HUDEP-2 (cell line): ENCODE measurements around the gene PPM1H.
"Not testable (repeated sequence)": the region's sequence is repeated elsewhere in the genome, so short reads cannot be mapped to it uniquely, and the experiment has no call there.

Experiments used
- DNase-seq, 76 experiments: peaks; one replicate each; lab custom pipeline; 2025; ENCODE audit not compliant: unreplicated experiment in 76 of 76; lab: John Stamatoyannopoulos, UW

PPM1H gene

GRCh38 chr12:62910549-62911169, 24.3 kb downstream of the PPM1H start:
- DNase-seq: peak in 72 of 76 experiments; percentile 11 to 92 (median 66)

- no peak for DNase-seq
Measured at GRCh38 chr12:62909340-62909739, 25.6 kb downstream of the PPM1H start.

GRCh38 chr12:62908674-62909073, 26.3 kb downstream of the PPM1H start:
- DNase-seq: peak in 1 of 76 experiments; percentile 19

GRCh38 chr12:62907561-62907960, 27.4 kb downstream of the PPM1H start:
- no peak for DNase-seq

GRCh38 chr12:62907078-62907477, 27.9 kb downstream of the PPM1H start:
- no peak for DNase-seq

- DNase-seq: no peak
Measured at GRCh38 chr12:62903151-62903550, 31.8 kb downstream of the PPM1H start.

- no peak for DNase-seq
Measured at GRCh38 chr12:62900686-62901272, 34.2 kb downstream of the PPM1H start.

GRCh38 chr12:62899568-62900390, 35.2 kb downstream of the PPM1H start:
- no peak for DNase-seq

- DNase-seq: no peak
Measured at GRCh38 chr12:62898526-62898925, 36.4 kb downstream of the PPM1H start.

GRCh38 chr12:62895351-62895877, 39.5 kb downstream of the PPM1H start:
- no peak for DNase-seq

- peak in 2 of 76 experiments; percentile 4 to 21 for DNase-seq
Measured at GRCh38 chr12:62893276-62893675, 41.7 kb downstream of the PPM1H start.

- DNase-seq: peak in 13 of 76 experiments; percentile 5 to 61 (median 18)
Measured at GRCh38 chr12:62891805-62892549, 43.0 kb downstream of the PPM1H start.

GRCh38 chr12:62888454-62889110, 46.4 kb downstream of the PPM1H start:
- no peak for DNase-seq

- DNase-seq: no peak
Measured at GRCh38 chr12:62886796-62887195, 48.2 kb downstream of the PPM1H start.

- DNase-seq: no peak
Measured at GRCh38 chr12:62885242-62885641, 49.7 kb downstream of the PPM1H start.

- not testable (repeated sequence) for DNase-seq
Measured at GRCh38 chr12:62884832-62885231, 50.1 kb downstream of the PPM1H start.

- DNase-seq: no peak
Measured at GRCh38 chr12:62882696-62883095, 52.3 kb downstream of the PPM1H start.

- no peak for DNase-seq
Measured at GRCh38 chr12:62882140-62882539, 52.8 kb downstream of the PPM1H start.

- no peak for DNase-seq
Measured at GRCh38 chr12:62879691-62880090, 55.3 kb downstream of the PPM1H start.

- not testable (repeated sequence) for DNase-seq
Measured at GRCh38 chr12:62879228-62879627, 55.7 kb downstream of the PPM1H start.
